GM18505 (cell line): ENCODE results near the gene TSPAN10.

Experiments
- ATAC-seq: cut with Tn5 transposase; IDR thresholded peaks from one replicate; pipeline ENCODE4 v1.9.1; 2021; ENCODE audit not compliant: unreplicated experiment
- POLR2A ChIP-seq: IDR thresholded peaks from 4 replicates; pipeline ENCODE4 v1.6.1; 2011; ENCODE audit warnings: borderline replicate concordance; ENCODE audit not compliant: insufficient read depth, insufficient read length; ENCODE audit errors: extremely low read depth

TSPAN10 gene

DNA sequence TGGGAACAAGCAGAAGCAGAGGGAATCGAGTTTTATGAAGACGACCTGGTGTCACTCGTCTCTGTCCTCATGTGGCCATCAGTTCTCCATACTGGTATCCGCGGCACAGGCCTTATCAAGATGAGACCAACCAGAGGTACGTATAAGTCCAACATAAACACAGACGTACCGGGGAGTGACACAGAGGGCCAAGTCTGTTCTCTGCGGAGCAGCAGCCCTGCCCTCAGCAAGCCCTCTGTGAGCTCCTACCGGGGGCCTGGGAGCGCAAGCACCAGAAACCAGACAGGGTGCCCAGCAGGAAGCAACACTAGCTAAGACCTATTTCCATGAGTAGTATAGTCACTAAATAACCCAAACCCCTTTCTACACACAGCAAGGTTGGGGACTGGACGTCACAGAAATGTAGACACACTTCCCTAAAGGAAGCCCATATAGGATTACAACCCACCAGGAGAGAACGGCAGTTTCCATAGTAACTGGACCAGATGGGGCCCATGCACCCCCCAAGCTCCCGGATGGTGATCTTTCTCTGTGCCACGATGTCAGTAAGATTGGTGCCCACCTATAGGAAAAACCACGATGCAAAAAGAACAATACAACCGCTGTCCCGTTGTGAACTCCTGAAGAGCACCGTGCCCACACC lies 45.7 kb downstream of the TSPAN10 start:
- TF ChIP-seq POLR2A = no peak
- ATAC-seq = no peak

DNA sequence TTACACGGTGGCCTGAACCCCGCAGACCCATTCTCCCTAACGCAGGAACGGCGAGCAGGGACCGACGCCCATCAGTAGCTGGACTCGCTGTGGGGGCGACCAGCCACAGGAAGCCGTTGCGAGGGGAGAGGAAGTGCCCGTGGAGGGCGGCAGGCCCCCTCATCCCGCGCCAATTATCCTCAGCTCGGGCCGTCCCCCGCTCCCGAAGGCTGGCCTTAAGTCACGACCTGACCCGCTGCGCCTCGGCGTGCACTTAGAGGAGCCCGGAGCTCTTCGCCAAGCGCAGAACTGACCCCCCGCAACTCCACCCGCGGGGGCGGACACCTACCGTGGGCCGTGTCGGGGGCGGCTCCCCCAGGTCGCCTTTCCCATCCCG lies 46.2 kb downstream of the TSPAN10 start:
- ATAC-seq = no peak
- no peak for TF ChIP-seq POLR2A

GRCh38 chr17:81683584-81684441 lies 46.8 kb downstream of the TSPAN10 start, which contains the start of the genes ARL16 and HGS:
Gene ARL16 (minus strand): TSS chr17:81683797. CDS start chr17:81683753, 44 bp downstream.
Gene HGS (plus strand): TSS chr17:81684011. CDS start chr17:81684067, 56 bp downstream.
- ATAC-seq = peak; percentile 87
- peak; percentile 73 for TF ChIP-seq POLR2A

- no peak for ATAC-seq
- TF ChIP-seq POLR2A = no peak
These were observed 47.5 kb downstream of the TSPAN10 start for GRCh38 chr17:81684442-81684911.

DNA sequence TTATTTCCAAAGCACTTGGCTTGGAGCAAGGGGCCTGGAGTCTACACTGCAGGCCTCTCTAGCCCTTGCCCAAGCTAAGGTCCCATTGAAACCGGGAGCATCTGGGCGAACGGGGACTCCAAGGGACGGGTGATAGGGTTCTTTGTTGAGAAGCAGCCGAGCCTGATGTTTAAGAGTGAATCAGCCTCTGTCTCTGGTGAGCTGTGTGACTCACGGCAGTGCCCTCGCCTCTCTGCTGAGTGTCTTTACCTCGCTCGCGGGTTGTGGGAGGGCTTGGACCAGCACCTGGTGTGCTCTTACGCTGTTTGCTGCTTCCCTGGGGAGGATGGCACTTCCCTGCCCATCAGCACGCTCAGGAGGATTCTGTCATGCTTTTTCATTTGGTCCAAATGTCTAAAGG lies 48.1 kb downstream of the TSPAN10 start:
- no peak for TF ChIP-seq POLR2A
- no peak for ATAC-seq

DNA sequence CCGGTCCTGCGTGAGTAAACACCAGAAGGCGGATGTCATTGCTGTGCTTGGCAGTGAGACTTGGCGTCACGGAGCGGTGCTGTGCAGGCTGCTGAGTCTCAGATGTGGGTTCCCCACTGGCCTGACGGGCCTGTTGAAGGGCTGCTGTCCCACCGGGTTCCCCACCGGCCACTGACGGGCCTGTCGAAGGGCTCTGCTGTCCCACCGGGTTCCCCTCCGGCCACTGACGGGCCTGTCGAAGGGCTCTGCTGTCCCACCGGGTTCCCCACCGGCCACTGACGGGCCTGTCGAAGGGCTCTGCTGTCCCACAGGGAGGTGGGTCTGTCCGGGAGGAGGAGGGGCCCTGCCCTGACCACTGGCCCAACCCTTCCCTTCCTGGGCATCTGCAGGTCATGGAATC lies 49.6 kb downstream of the TSPAN10 start:
- no peak for ATAC-seq
- no peak for TF ChIP-seq POLR2A

- ATAC-seq = no peak
- TF ChIP-seq POLR2A = no peak
These were observed 51.0 kb downstream of the TSPAN10 start for GRCh38 chr17:81687770-81688541.

DNA sequence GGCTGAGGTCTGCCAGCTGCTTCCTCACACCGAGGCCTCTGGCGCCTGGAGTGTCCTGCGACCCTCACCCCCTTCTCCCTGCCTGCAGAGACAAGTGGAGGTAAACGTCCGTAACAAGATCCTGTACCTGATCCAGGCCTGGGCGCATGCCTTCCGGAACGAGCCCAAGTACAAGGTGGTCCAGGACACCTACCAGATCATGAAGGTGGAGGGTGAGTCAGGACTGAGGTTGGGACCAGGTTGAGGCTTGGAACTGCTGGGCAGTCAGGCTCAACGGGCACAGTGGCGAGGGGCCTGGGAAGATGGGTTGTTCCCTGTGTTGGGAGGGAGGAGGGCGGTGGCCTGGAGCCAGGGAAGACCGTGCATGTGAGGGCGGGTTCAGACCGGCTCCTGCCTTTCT lies 51.6 kb downstream of the TSPAN10 start:
- TF ChIP-seq POLR2A = no peak
- ATAC-seq = no peak

GRCh38 chr17:81690066-81690465 lies 53.1 kb downstream of the TSPAN10 start:
- TF ChIP-seq POLR2A = no peak
- no peak for ATAC-seq

DNA sequence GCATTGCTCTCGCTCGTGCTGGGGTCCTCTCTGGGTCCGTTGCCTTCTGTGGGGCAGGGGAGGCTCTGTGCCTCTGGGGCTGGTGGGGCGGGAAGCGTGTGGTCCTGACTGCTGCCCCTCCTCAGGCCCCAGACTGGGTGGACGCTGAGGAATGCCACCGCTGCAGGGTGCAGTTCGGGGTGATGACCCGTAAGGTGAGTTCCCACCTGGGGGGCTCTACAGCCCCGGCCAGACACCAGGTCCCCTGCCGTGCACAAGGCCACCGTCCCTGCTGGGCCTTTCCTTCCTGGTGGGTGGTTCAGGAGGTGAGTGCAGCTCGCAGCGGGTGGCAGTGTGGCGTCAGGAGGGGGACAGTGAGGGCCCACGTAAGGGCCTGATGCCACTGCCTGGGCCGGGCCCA lies 53.6 kb downstream of the TSPAN10 start:
- no peak for TF ChIP-seq POLR2A
- no peak for ATAC-seq

DNA sequence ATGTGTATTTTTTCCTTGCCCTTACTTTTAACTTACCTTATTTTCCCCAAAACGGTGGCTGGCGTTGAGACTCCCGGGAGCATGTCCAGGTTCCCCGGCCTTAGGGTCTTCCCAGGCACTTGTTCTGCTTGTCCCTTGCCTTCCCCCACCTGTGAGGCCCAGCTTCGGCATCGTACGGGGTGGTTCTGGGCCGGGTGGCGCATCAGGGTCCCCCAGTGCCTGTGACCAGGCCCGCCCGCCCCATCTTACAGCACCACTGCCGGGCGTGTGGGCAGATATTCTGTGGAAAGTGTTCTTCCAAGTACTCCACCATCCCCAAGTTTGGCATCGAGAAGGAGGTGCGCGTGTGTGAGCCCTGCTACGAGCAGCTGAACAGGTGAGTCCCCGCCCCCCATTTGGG lies 54.2 kb downstream of the TSPAN10 start:
- no peak for TF ChIP-seq POLR2A
- ATAC-seq = no peak

DNA sequence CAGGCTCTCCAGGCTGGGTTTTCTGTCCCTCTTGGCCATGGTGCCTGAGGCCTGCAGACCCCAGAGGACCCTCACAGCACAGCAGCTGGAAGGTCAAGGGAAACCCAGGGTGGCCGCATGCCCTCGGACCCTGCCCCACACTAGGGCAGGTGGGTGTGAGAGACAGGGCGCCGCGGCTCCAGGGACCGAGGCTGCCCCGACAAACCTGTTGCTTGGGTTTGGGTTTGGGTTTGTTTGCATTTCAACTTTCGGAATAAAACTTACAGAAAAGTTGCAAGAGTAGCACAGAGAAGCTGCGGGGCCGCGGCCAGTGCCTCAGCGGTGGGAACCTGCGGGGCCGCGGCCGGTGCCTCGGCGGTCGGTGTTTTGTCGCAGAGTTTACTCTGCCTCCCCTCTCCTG lies 54.6 kb downstream of the TSPAN10 start:
- ATAC-seq = no peak
- no peak for TF ChIP-seq POLR2A

DNA sequence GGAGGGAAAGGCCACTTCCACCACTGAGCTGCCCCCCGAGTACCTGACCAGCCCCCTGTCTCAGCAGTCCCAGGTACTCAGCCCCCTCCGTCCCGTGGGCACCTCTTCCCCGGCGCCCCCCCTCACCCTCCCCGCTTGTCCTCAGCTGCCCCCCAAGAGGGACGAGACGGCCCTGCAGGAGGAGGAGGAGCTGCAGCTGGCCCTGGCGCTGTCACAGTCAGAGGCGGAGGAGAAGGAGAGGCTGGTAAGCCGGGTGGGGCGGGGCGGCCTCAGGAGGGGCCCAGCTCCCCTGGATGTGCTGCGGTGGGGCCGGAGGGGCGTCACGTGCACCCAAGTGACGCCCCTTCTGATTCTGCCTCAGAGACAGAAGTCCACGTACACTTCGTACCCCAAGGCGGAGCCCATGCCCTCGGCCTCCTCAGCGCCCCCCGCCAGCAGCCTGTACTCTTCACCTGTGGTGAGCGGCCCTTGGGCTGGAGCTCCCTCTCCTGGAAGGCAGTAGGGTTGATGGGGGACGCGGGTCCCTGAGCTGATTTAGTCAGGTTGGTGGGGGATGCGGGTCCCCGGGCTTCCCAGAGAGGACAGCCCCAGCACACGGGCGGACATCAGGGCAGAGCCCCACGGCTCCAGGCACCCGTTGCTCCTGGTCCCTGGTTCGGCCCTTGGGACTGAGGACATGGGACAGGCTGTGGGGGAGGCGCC lies 56.7 kb downstream of the TSPAN10 start:
- no peak for TF ChIP-seq POLR2A
- ATAC-seq = no peak
